ENCODE data around the gene ATP6V0B. TPM values are rescaled to one million over a fixed set of nuclear protein-coding genes. Genes with fewer than 3 reads are reported as not detected.

The ATP6V0B gene
- total and polyA plus RNA-seq, 2 donors (not counting 1 experiment from before 2014, with no cell fraction given) = 91.0 to 198 TPM

- H3K4me3 Mint-ChIP-seq = peak overlapping the region; percentile 89
- Histone ChIP-seq H3K9ac (ENCODE audit: low read length) (no peak overlapping the region), H3K4me3 (ENCODE audit: control extremely low read depth in 1 of 5, extremely low read depth in 1 of 5, insufficient read depth in 1 of 5, low read depth in 2 of 5, low read length in 4 of 5) (no peak overlapping the region), H3K4me2 (replicated peaks; ENCODE audit: low read depth, low read length, poor library complexity, severe bottlenecking) (no peak overlapping the region), H2AFZ (ENCODE audit: insufficient read depth, low read depth, low read length, poor library complexity, severe bottlenecking) (no peak overlapping the region), H3K36me3 (replicated peaks in 1 of 2; ENCODE audit: control extremely low read depth in 1 of 2, control insufficient read depth in 1 of 2, extremely low read depth in 1 of 2, insufficient read depth in 2 of 2, low read length in 1 of 2) (no peaks in the 10 kb centered on the region), H3K9me3 (ENCODE audit: control extremely low read depth in 1 of 3, control insufficient read depth in 2 of 3, insufficient read depth in 1 of 3, low read length in 2 of 3) (no peaks in the 10 kb centered on the region), H3K4me1 (ENCODE audit: control insufficient read depth in 2 of 2, insufficient read depth in 2 of 2, low read length in 2 of 2) (peaks cover 7 to 25% of the 10 kb centered on the region in 2 donors), H4K20me1 (ENCODE audit: control insufficient read depth, insufficient read depth, low read length, poor library complexity, severe bottlenecking) (no peaks in the 10 kb centered on the region), H3K27ac (ENCODE audit: low read length in 2 of 2) (no peak overlapping the region), H3K79me2 (ENCODE audit: control insufficient read depth, insufficient read depth, low read length) (no peaks in the 10 kb centered on the region), H3K27me3 (replicated peaks in 1 of 4; ENCODE audit: control extremely low read depth in 1 of 4, control insufficient read depth in 3 of 4, insufficient read depth in 4 of 4, low read length in 3 of 4) (no peaks in the 10 kb centered on the region)
- intact Hi-C loops (cut with micrococcal nuclease) = no loop called here
- no peak for ATAC-seq (ENCODE audit: low read depth)
- ChIA-PET POLR2A (no interaction called here), CTCF (interaction anchor here (1.0 to 17.1 kb wide), 4 partner anchors 12 to 89 kb away, joined by 5 to 227 read pairs (median 16); no protein-coding TSS in a partner anchor)
- no peak for DNase-seq
- WGBS (ENCODE audit: insufficient coverage) = 90% methylated on average over 11 of the region's 14 CpGs
- TF ChIP-seq CTCF (IDR thresholded peaks at IDR 0.05) = no peak
- TF ChIP-seq EZH2 (IDR thresholded peaks at IDR 0.05; ENCODE audit: borderline replicate concordance, insufficient read depth, low read depth, low read length, poor library complexity, severe bottlenecking) = no peak
- no peaks in the 10 kb centered on the region for H3K9me3 Mint-ChIP-seq (ENCODE audit: insufficient read depth)
- H3K27ac Mint-ChIP-seq = peak overlapping the region; percentile 86
- peaks cover 32% of the 10 kb centered on the region for H3K4me1 Mint-ChIP-seq
- H3K27me3 Mint-ChIP-seq = no peaks in the 10 kb centered on the region
Measured at GRCh38 chr1:44024031-44024902, 49.5 kb downstream of the ATP6V0B start.

All from B cell (primary cell).